DMS153 (cell line): ENCODE results near the gene SPP2.

Source experiments
- DNase-seq: peaks from one replicate; lab custom pipeline; 2025; lab: John Stamatoyannopoulos, UW

Gene SPP2

DNA sequence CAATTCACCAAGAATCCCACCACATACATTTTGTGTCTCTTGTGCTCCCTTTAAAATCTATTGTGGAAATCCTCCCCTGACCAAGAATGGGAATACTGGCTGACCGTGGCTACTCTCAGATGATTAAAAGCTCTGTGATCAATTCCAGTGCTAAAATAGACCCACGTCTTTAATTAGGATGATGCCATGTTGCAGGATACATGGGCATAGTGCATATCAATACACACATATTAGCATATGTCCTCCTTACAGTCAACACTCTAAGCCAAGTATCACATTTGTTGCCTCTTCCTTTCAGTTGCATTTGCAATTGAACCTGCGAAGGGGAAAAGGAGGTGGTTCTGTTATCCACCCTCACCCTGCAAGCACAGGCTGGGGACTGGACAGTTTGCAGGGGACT, 41.8 kb downstream of the SPP2 start:
- DNase-seq: no peak

DNA sequence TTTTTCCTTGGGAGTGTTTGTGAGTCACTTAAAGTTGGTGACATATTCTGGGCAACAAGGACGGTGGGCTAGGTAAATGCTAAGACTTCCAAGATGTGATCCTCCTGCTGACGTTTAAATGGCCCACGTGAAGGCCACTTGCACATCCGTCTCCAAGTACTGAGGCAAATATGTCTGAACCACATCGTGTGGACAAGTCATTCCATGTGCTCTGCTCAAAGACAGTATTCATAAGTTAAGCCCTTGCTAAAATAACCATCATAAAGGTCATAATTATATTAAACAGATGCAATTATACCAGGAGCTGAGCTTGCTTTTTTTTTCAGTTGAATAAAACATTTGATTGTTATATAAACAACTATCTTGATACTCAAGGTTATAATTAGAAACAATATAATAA, 44.8 kb downstream of the SPP2 start:
- DNase-seq: no peak

DNA sequence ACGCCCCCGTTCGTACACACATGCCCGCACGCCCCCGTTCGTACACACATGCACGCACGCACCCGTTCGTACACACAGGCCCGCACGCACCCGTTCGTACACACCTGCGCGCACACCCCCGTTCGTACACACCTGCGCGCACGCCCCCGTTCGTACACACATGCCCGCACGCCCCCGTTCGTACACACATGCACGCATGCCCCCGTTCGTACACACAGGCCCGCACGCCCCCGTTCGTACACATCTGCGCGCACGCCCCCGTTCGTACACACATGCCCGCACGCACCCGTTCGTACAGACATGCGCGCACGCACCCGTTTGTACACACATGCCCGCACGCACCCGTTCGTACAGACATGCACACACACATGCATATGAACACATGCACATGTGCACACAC, 45.7 kb downstream of the SPP2 start:
- DNase-seq: no peak

DNA sequence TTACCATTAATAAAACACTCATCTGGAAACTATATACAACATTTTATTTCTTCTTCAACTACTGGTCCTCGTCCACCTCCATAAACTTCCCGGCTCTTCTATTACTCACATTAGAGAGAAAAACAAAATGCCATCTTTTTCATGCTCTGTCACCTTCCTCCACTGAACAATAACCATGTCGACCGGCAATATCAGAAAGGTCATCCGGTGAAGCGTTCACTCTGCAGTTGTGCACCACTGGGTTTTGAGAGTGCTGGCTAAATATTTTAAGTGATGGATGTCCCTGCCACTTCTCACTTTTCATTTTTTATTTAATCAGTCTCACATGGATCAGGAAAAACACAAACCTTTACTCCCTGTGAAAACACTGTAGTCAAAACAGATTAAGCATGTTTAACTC, 48.2 kb downstream of the SPP2 start:
- no peak for DNase-seq

DNA sequence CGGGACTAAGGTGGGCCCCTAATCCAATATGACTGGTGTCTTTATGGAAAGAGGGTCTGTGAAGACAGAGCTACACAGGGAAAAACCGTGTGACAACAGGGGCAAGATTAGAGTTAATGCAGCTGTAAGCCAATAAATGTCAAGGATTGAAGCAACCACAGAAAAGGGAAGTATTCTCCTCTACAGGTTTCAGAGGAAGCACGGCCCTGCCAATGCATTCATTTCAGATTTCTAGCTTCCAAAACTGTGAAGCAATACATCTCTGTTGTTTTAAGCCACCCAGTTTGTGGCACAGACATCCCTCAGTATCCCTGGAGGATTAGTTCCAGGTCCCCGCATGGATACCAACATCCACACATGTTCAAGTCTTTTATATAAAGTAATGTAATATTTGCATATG, 48.8 kb downstream of the SPP2 start:
- DNase-seq: no peak

DNA sequence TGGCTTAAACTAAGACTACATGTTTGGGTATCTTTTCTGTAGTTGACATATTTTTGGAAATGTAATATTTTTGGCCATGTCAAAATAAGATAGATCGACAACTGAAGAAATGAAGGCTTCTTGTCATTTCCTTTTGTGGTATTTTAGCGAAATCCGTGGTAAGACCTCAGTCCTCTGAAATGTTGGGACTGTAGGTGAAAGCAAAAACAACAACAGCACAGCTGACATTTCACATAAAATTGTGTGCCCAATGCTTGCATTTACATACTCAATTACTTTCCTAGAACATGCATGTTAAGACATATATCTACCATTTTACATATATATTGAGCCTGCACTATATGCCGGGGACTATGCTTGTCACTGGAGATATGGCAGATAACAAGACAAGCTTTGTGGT, 50.2 kb downstream of the SPP2 start:
- no peak for DNase-seq

DNA sequence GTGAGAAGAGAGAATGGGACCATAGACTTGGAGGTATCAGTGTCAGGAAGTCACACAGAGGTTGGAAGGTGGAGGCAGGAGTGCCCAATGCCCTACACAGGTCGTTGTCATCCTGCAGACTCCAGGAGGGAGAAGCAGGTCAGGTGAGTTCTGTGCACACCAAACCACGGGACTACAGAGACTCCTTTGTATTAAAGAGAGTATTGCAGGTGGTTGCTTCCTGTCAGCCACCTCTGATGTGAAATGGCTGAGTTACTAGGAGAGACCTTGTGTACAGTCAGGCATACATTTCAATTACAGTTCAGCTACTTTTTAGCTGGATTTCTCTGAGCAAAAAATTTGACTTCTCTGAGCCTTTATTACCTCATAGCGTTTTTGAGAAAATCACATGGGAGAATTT, 51.6 kb downstream of the SPP2 start:
- DNase-seq: peak; percentile 9

DNA sequence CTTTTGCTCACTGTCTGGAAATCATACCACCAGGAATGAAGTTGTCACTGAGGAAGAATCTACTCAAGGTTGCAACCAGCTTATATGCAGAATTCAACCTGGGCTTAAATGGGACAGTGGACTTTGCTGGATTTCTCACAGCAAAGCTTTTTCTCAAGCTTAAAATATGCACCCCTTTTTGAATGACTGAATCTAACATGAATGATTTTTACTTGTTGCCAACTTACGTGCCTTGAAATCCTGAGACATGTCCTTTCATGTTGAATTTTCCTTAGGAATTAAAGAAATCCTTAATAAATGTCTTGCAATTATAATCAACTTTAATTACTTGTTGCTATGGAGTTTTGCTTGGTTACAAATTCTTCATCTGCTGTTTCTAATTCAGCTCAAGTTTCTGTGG, 57.4 kb downstream of the SPP2 start:
- no peak for DNase-seq

DNA sequence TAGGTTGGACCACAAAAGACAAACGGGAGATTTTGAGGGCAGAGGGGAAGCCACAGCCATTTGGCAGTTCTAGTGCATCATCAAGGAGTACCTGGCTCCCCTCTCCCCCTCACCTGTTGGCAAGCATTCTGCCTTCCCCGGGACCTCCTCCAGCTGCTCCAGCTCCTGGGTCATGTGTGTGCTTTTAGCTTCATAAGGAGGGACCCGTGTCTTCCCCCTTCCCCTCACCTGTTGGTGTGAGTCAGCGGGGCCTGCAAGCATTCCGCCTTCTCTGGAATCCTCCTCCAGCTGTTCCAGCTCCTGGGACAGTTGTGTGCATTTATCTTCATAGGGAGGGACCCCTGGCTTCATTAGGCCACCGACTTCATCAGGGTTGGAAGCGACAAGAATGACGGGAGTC, 58.8 kb downstream of the SPP2 start:
- no peak for DNase-seq

DNA sequence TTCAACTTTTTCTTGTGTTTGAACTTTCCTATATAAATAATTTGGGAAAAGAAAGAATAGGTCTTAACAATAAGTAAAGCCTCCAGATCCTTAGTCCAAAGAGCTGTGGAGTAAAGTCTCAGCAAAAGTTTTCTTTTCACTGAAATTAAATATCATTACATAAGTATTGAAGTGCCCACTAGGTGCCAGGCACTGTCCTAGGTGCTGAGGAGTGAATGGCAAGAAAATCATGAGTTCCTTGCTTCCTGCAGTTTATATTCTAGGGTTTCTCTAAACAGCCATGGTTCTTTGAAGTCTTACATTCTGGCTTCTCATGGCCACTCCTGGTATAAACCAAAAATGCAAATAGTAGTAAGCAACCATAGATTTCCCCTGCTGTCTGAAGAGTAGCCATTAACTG, 59.7 kb downstream of the SPP2 start:
- DNase-seq: no peak

DNA sequence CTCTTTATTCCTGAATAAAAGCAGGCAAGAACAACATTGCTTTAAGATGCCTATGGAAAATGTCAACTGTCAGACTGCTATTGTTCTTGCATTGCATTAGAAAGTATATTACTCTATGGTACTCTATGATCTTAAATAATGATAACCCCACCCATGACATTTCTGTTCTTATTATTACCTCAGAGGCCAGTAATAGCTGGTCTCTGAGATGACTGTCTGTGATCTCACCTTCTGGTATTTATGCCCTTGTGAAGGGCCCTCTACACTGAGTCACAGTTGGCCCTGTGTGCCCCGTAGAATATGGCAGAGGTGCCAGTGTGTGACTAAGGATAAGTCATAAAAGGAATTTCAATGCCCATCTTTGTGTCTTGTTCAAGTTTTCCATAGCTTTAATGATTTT, 61.0 kb downstream of the SPP2 start:
- DNase-seq: no peak

DNA sequence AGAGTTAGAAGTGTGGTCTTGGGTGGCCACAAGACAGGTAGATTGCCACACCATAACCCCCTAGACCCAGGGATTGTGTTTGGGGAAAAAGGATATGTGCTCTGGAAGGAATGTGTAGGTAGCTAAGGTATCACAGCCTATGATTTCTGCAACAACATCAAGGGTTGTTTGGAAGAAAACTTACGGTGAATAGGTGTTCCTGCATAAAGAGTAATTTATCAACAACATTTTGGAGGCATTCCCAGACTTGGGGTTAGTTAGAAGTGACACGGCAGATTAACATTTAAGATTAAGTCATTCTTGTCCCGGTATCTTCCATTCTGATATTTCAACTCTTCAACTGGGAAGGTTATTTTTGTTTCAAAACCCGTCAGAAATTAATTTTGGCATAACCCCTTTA, 65.5 kb downstream of the SPP2 start:
- no peak for DNase-seq

DNA sequence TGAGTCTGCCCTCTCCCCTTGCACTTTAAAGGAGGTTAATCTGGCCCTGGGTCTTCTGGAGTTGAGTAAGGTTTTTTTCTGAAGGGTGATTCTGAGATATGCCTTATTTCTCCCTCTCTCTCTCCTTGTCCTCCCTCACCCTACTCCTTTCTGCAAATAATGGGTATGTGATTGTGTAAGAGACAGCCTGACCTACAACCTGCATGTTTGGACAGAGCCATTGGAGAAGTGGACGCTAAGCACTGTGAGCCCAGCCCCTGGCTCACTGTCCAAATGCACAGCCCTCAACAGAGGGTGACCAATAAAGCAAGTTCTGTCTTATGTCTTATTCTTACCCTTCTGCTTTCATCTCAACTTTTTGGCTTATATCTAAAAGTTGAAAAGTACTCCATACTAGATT, 71.5 kb downstream of the SPP2 start:
- no peak for DNase-seq

DNA sequence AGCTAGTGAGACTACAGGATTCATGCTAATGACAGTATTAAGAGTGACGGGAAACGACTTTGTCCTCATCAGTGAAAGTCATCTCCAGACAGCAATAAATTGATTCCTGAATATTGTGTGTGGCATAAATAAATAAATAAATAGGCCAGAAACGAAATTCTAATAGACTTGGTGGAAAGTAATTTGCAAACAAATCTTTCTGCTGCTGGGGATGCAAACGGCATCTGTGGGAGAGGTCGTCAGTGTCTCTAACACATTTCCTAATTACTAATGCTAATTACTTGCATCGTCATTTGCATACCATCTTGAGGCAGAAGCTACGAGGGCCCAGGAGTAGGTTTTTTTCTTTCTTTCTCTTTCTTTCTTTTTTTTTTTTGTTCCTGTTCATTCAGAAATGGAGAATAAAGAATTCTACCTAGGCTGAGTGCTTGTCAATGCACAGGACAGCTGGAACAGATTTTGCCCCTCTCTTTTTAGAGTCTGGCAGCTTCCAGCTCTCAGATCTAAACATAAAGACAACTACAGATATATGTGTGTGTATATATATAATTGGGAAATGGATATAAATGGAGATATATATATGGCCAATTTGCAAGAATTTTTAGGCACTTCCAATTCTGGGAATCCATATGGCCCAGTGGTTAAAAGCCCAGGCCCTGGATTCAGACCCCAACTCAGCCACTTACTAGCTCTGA, 75.1 kb downstream of the SPP2 start:
- DNase-seq: no peak

DNA sequence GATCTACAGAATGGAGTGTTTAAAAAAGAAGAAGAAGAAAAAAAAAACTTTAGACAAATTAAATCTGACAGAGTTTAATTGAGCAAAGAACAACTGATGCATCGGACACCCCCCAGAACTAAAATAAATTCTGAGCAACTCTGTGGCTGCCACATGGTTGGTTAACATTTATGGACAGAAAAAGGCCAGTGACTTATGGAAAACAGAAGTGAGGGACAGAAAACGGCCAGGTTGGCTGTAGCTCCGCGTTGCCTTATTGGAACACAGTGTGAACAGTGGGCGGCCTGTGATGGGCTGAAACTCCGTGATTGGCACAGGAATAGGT, 75.6 kb downstream of the SPP2 start:
- DNase-seq: no peak
